Astrocyte (in vitro differentiated cells and primary cell): ENCODE measurements around the gene NEU2. TPM values are rescaled to one million over a fixed set of nuclear protein-coding genes. Genes with fewer than 3 reads are reported as not detected.

ENCODE experiments used
- DNase-seq: peaks from one replicate; pipeline ENCODE4 v3.0.0-alpha.2; 2010; ENCODE audit warnings: low read depth
- FAIRE-seq: peaks from 2 replicates; lab custom pipeline; 2011; peaks lifted over from hg19 to GRCh38; lab: Jason Lieb, UNC
- H2AFZ ChIP-seq: 2 replicates; pipeline ENCODE4 v1.6.0; 2012; ENCODE audit warnings: low read depth, low read length, inconsistent platforms
- H3K27ac ChIP-seq: 2 replicates; pipeline ENCODE4 v1.5.1; 2011; ENCODE audit warnings: low read depth, low read length, inconsistent platforms
- H3K27me3 ChIP-seq: 2 replicates; pipeline ENCODE4 v1.6.0; 2011; ENCODE audit warnings: low read length, inconsistent platforms; ENCODE audit not compliant: insufficient read depth
- H3K36me3 ChIP-seq: 2 replicates; pipeline ENCODE4 v1.5.1; 2011; ENCODE audit warnings: low read length, inconsistent platforms; ENCODE audit not compliant: insufficient read depth
- H3K4me1 ChIP-seq: 2 replicates; pipeline ENCODE4 v1.5.1; 2011; ENCODE audit warnings: low read length, inconsistent platforms; ENCODE audit not compliant: insufficient read depth
- H3K4me2 ChIP-seq: 2 replicates; pipeline ENCODE4 v1.6.0; 2012; ENCODE audit warnings: low read length, inconsistent platforms
- H3K4me3 ChIP-seq: 2 replicates; pipeline ENCODE4 v1.5.1; 2011; ENCODE audit warnings: low read depth, mild to moderate bottlenecking, low read length, inconsistent platforms; ENCODE audit not compliant: insufficient read depth
- H3K79me2 ChIP-seq: 2 replicates; pipeline ENCODE4 v1.6.0; 2012; ENCODE audit warnings: mild to moderate bottlenecking, low read length, inconsistent platforms; ENCODE audit not compliant: insufficient read depth
- H3K9ac ChIP-seq: 2 replicates; pipeline ENCODE4 v1.6.0; 2012; ENCODE audit warnings: mild to moderate bottlenecking, low read length, inconsistent platforms
- H3K9me3 ChIP-seq: 2 replicates; pipeline ENCODE4 v1.5.1; 2012; ENCODE audit warnings: low read depth, mild to moderate bottlenecking, low read length, inconsistent platforms; ENCODE audit not compliant: insufficient read depth
- H4K20me1 ChIP-seq: 2 replicates; pipeline ENCODE4 v1.6.0; 2012; ENCODE audit warnings: low read length, inconsistent platforms; ENCODE audit not compliant: insufficient read depth
- H3K27ac Mint-ChIP-seq: one replicate; pipeline ENCODE4 v1.8.0; 2021; ENCODE audit warnings: mild to moderate bottlenecking, mixed read lengths; ENCODE audit not compliant: unreplicated experiment
- H3K27me3 Mint-ChIP-seq: one replicate; pipeline ENCODE4 v1.8.0; 2021; ENCODE audit warnings: low read depth, mixed read lengths; ENCODE audit not compliant: unreplicated experiment
- H3K36me3 Mint-ChIP-seq: one replicate; pipeline ENCODE4 v1.8.0; 2021; ENCODE audit warnings: low read depth, mixed read lengths; ENCODE audit not compliant: unreplicated experiment
- H3K4me1 Mint-ChIP-seq: one replicate; pipeline ENCODE4 v1.8.0; 2021; ENCODE audit warnings: low read depth, mixed read lengths; ENCODE audit not compliant: unreplicated experiment
- H3K4me3 Mint-ChIP-seq: one replicate; pipeline ENCODE4 v1.8.0; 2021; ENCODE audit warnings: mild to moderate bottlenecking, moderate library complexity, mixed read lengths; ENCODE audit not compliant: unreplicated experiment
- H3K9me3 Mint-ChIP-seq: one replicate; pipeline ENCODE4 v1.8.0; 2021; ENCODE audit warnings: mild to moderate bottlenecking, mixed read lengths; ENCODE audit not compliant: unreplicated experiment
- CTCF ChIP-seq: IDR thresholded peaks from 2 replicates; pipeline ENCODE4 v1.5.1; 2011; ENCODE audit warnings: low read depth, mild to moderate bottlenecking, inconsistent platforms, low read length, moderate library complexity; ENCODE audit not compliant: insufficient read depth
- EZH2 ChIP-seq: IDR thresholded peaks from 2 replicates; pipeline ENCODE4 v1.6.1; 2012; ENCODE audit warnings: mild to moderate bottlenecking, low read length, inconsistent platforms; ENCODE audit not compliant: insufficient read depth
- total RNA-seq: library from RNA; stranded (reverse); gene quantifications from 2 replicates; pipeline ENCODE4 v1.2.1, GENCODE V29; 2021

Gene NEU2
- total RNA-seq, 1 donor from 2014 or later, result not detected

- Mint-ChIP-seq H3K4me3 (no peak overlapping the region), H3K36me3 (peaks cover 1% of the 10 kb centered on the region), H3K27ac (no peak overlapping the region), H3K9me3 (no peaks in the 10 kb centered on the region), H3K27me3 (peaks cover 18% of the 10 kb centered on the region), H3K4me1 (peaks cover 2% of the 10 kb centered on the region)
- Histone ChIP-seq H3K9ac (no peak overlapping the region), H3K4me2 (no peak overlapping the region), H3K4me3 (no peak overlapping the region), H3K79me2 (no peaks in the 10 kb centered on the region), H3K9me3 (no peaks in the 10 kb centered on the region), H3K27me3 (no peaks in the 10 kb centered on the region), H3K4me1 (no peaks in the 10 kb centered on the region), H3K36me3 (no peaks in the 10 kb centered on the region), H4K20me1 (no peaks in the 10 kb centered on the region), H2AFZ (no peak overlapping the region), H3K27ac (no peak overlapping the region)
- DNase-seq (no peak), FAIRE-seq (no peak)
- no peak for TF ChIP-seq EZH2
- no peak for TF ChIP-seq CTCF
Observed at GRCh38 chr2:233060501-233060979, 28.1 kb downstream of the NEU2 start.

GRCh38 chr2:233060980-233061590 is 28.6 kb downstream of the NEU2 start:
- H3K9me3 Mint-ChIP-seq, result no peaks in the 10 kb centered on the region
- Histone ChIP-seq H3K4me2 (no peak overlapping the region), H3K27ac (no peak overlapping the region), H3K79me2 (no peaks in the 10 kb centered on the region), H3K36me3 (no peaks in the 10 kb centered on the region), H3K27me3 (no peaks in the 10 kb centered on the region), H3K4me3 (no peak overlapping the region), H4K20me1 (no peaks in the 10 kb centered on the region), H3K9ac (no peak overlapping the region), H3K4me1 (no peaks in the 10 kb centered on the region), H2AFZ (no peak overlapping the region), H3K9me3 (no peaks in the 10 kb centered on the region)
- no peak overlapping the region for H3K4me3 Mint-ChIP-seq
- H3K4me1 Mint-ChIP-seq, result peaks cover 2% of the 10 kb centered on the region
- H3K27ac Mint-ChIP-seq, result no peak overlapping the region
- H3K36me3 Mint-ChIP-seq, result peaks cover 1% of the 10 kb centered on the region
- FAIRE-seq, result no peak
- DNase-seq, result no peak
- peaks cover 14% of the 10 kb centered on the region for H3K27me3 Mint-ChIP-seq
- TF ChIP-seq CTCF (no peak), EZH2 (no peak)
